PC-9 (cell line): ENCODE data around the gene TMEM217. TPM values are rescaled to one million over a fixed set of nuclear protein-coding genes. Genes with fewer than 3 reads are reported as not detected.
A peak's percentile ranks its signal among the peaks of the same experiment; 100 is the strongest.

Experiments used
- BruUV-seq: library from RNA; stranded (reverse); fragments of 400-500 nt; replicated peaks from 2 replicates; lab custom pipeline; 2021; lab: Mats Ljungman, UMichigan
- CTCF ChIA-PET: fragments of 300-600 bp; sonication (Branson Sonifier 250); formaldehyde crosslinking; loops from one replicate; lab custom pipeline; 2022; ENCODE audit warnings: antibody characterized with exemption; lab: Charles Lee
- POLR2A ChIA-PET: fragments of 300-600 bp; sonication (Branson Sonifier 250); formaldehyde crosslinking; loops from one replicate; lab custom pipeline; 2022; ENCODE audit warnings: antibody characterized with exemption; ENCODE audit not compliant: unreplicated experiment; lab: Charles Lee
- DNase-seq, 2 experiments: peaks; one replicate each; pipeline versions ENCODE4 v3.0.0 to v3.0.0-alpha.2; 2015 to 2022; ENCODE audit warnings: mixed read lengths in 1 of 2
- H2AFZ ChIP-seq: fragments of 200-600 bp; sonication (generic); 2 replicates; pipeline ENCODE4 v1.8.1; 2017; ENCODE audit warnings: antibody characterized with exemption
- H3F3A ChIP-seq: fragments of 200-600 bp; sonication (generic); 2 replicates; pipeline ENCODE4 v1.8.1; 2017; ENCODE audit warnings: antibody characterized with exemption, mild to moderate bottlenecking, low read depth; ENCODE audit not compliant: insufficient read depth
- H3K27ac ChIP-seq: fragments of 200-600 bp; sonication (generic); 2 replicates; pipeline ENCODE4 v1.6.1; 2016; ENCODE audit warnings: mixed run types
- H3K27me3 ChIP-seq: fragments of 200-600 bp; sonication (generic); 2 replicates; pipeline ENCODE4 v1.6.1; 2016; ENCODE audit warnings: low read depth, mixed run types; ENCODE audit not compliant: insufficient read depth
- H3K36me3 ChIP-seq: fragments of 200-600 bp; sonication (generic); 2 replicates; pipeline ENCODE4 v1.6.1; 2016; ENCODE audit warnings: low read depth, mixed run types
- H3K4me1 ChIP-seq: fragments of 200-600 bp; sonication (generic); replicated peaks from 2 replicates; pipeline ENCODE4 v1.6.1; 2016; ENCODE audit warnings: mixed run types; ENCODE audit not compliant: insufficient read depth
- H3K4me2 ChIP-seq: fragments of 200-600 bp; sonication (generic); 2 replicates; pipeline ENCODE4 v1.6.1; 2017; ENCODE audit warnings: mixed run types
- H3K4me3 ChIP-seq: fragments of 200-600 bp; sonication (generic); 2 replicates; pipeline ENCODE4 v1.6.1; 2016; ENCODE audit warnings: mixed run types
- H3K79me2 ChIP-seq: fragments of 200-600 bp; sonication (generic); 2 replicates; pipeline ENCODE4 v1.6.1; 2017; ENCODE audit warnings: low read depth, mixed run types
- H3K9me2 ChIP-seq: fragments of 200-600 bp; sonication (generic); 2 replicates; pipeline ENCODE4 v1.8.1; 2017; ENCODE audit warnings: mild to moderate bottlenecking; ENCODE audit not compliant: insufficient read depth
- H3K9me3 ChIP-seq: fragments of 200-600 bp; sonication (generic); 2 replicates; pipeline ENCODE4 v1.8.1; 2016; ENCODE audit warnings: low read depth; ENCODE audit not compliant: insufficient read depth
- H4K20me1 ChIP-seq: fragments of 200-600 bp; sonication (generic); 2 replicates; pipeline ENCODE4 v1.8.1; 2017; ENCODE audit not compliant: insufficient read depth
- CTCF ChIP-seq: fragments of 200-600 bp; sonication (generic); conservative IDR thresholded peaks from 2 replicates; pipeline ENCODE4 v1.6.1; 2017; ENCODE audit warnings: mixed run types, antibody characterized with exemption, mild to moderate bottlenecking, moderate library complexity
- EZH2 ChIP-seq: fragments of 200-600 bp; sonication (generic); IDR thresholded peaks from 2 replicates; pipeline ENCODE4 v1.8.0; 2017; ENCODE audit warnings: antibody characterized with exemption, low read depth
- intact Hi-C: fragments of 100-400 bp; cut with micrococcal nuclease; formaldehyde crosslinking; loops from one replicate; pipeline ENCODE4 v1.10.0; 2022; ENCODE audit not compliant: unreplicated experiment
- total RNA-seq: library from RNA; stranded (reverse); gene quantifications from 2 replicates; pipeline ENCODE4 v1.2.3, GENCODE V29; 2021

TMEM217 gene
- total RNA-seq, 1 experiment from 2014 or later, result 4.9 TPM

DNA sequence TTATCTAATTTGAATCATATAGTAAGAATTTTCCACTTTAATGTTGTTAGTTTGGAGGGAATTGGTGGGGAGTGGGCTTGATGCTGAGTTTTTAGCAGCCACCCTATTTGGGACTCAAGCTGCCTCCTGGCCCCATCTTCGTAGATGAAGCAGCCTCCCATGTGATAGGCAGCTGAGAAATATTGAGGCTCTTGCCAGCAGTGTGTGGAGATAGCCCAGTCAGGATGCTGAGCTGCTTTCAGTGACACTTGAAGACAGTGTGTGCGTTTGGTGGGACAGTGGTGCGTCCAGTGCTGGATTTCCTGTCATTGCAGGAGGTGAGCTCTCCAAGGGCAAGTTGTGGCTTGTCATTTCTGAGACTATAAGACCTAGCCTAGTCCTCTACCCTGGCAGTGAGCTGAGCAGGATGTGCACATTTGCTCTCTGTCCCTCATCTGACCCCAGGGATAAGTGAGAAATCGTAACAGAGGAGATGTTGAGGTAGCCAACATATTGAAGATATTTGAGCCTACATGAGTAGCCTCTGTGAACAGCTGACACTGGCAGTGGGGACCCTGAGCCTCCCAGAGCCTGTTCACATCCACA is 48.0 kb upstream of the TMEM217 start:
- intact Hi-C loops, result loop anchor here (10.0 kb wide), 1 partner anchor 81 kb away; no protein-coding TSS in a partner anchor
- Histone ChIP-seq H3K9me3 (no peaks in the 10 kb centered on the region), H3K9me2 (no peaks in the 10 kb centered on the region), H4K20me1 (peaks cover 3% of the 10 kb centered on the region; the same call in 1 of the 2 replicates), H3K4me1 (no peaks in the 10 kb centered on the region), H3K4me2 (no peak overlapping the region), H2AFZ (no peak overlapping the region), H3K79me2 (no peaks in the 10 kb centered on the region), H3K36me3 (no peaks in the 10 kb centered on the region), H3K27ac (no peak overlapping the region), H3K27me3 (no peaks in the 10 kb centered on the region), H3F3A (0 out of 2 replicates have a peak, but pooled peaks cover 9% of the 10 kb centered on the region), H3K4me3 (no peak overlapping the region)
- CTCF ChIA-PET, result no interaction called here
- TF ChIP-seq EZH2, result no peak
- TF ChIP-seq CTCF, result no peak
- BruUV-seq, result no TSS peak
- POLR2A ChIA-PET, result no interaction called here
- DNase-seq, result peak in 1 of 2 experiments; percentile 31

DNA sequence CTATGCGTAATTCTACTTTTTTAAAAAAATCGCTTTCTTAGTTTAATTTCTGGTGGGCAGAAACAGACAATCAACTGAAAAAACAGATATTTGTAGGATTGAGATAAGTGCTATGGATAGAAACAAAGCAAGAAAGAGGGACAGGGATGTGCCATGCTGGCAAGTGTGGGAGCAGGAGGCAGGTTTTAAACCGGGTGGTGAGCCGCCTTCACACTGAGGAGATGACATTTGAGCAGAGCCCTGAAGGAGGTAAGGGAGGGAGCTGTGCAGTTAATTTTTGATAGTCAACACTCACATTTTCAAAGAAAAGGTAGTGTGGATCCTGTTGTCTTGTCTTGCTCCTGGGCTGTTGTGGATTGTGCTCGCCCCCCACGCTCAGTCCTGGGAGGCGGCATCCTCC is 46.8 kb upstream of the TMEM217 start:
- Histone ChIP-seq H3K4me1 (no peaks in the 10 kb centered on the region), H4K20me1 (peaks cover 3% of the 10 kb centered on the region; the same call in 1 of the 2 replicates), H2AFZ (no peak overlapping the region), H3F3A (0 out of 2 replicates have a peak, but pooled peaks cover 9% of the 10 kb centered on the region), H3K9me2 (no peaks in the 10 kb centered on the region), H3K9me3 (no peaks in the 10 kb centered on the region), H3K79me2 (no peaks in the 10 kb centered on the region), H3K4me3 (no peak overlapping the region), H3K27me3 (no peaks in the 10 kb centered on the region), H3K4me2 (no peak overlapping the region), H3K27ac (no peak overlapping the region), H3K36me3 (no peaks in the 10 kb centered on the region)
- TF ChIP-seq CTCF, result no peak
- TF ChIP-seq EZH2, result no peak
- intact Hi-C loops, result loop anchor here (10.0 kb wide), 1 partner anchor 80 kb away; no protein-coding TSS in a partner anchor
- BruUV-seq, result no TSS peak
- no peak for DNase-seq
- POLR2A ChIA-PET, result no interaction called here
- CTCF ChIA-PET, result no interaction called here

DNA sequence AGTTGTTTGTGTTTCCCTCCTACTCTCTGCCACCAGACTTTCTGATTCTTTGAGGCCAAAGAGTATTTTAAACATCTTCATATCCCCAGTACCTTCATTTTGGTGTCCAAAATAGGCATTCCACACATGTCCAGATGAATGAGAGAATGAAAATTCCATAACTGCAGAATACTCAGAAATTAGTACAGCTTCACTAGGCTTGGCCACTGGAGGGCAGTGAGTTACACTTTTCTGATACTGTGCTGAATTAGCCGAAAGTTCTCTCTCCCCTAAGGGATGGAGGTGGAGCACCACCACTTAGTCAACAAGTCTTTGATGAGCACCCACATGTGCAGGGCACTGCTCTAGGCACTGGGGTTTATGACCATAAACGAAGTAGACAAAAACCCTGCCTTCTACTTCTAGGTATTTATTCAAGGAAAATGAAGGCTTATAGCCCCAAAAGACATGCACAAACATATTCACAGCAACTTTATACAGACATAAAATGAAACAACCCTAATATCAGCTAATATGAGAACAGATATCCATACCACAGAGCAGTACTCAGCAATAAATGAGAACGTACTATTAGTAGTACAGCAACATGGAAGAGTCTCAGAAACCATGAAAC is 46.1 kb upstream of the TMEM217 start:
- ChIA-PET POLR2A (interaction anchor here (0.7 kb wide), 1 partner anchor 94 kb away, joined by 4 read pairs; no protein-coding TSS in a partner anchor), CTCF (interaction anchor here (1.1 kb wide), 1 partner anchor 16 kb away, joined by 3 read pairs; no protein-coding TSS in a partner anchor)
- DNase-seq, result peak in 1 of 2 experiments; percentile 32
- H3F3A ChIP-seq, result 0 out of 2 replicates have a peak, but pooled peaks cover 9% of the 10 kb centered on the region
- H3K9me3 ChIP-seq, result no peaks in the 10 kb centered on the region
- no peak overlapping the region for H2AFZ ChIP-seq
- peaks cover 3% of the 10 kb centered on the region; the same call in 1 of the 2 replicates for H4K20me1 ChIP-seq
- H3K27me3 ChIP-seq, result no peaks in the 10 kb centered on the region
- no peaks in the 10 kb centered on the region for H3K9me2 ChIP-seq
- TF ChIP-seq CTCF (peak; percentile 64), EZH2 (no peak)
- H3K4me2 ChIP-seq, result no peak overlapping the region
- H3K36me3 ChIP-seq, result no peaks in the 10 kb centered on the region
- BruUV-seq, result no TSS peak
- H3K27ac ChIP-seq, result no peak overlapping the region
- no peak overlapping the region for H3K4me3 ChIP-seq
- no peaks in the 10 kb centered on the region for H3K79me2 ChIP-seq
- no peaks in the 10 kb centered on the region for H3K4me1 ChIP-seq
- intact Hi-C loops, result loop anchor here (10.0 kb wide), 1 partner anchor 79 kb away; no protein-coding TSS in a partner anchor
